GM18519 (cell line): ENCODE measurements around the gene VSTM1.
"Not testable (repeated sequence)": the region's sequence is repeated elsewhere in the genome, so short reads cannot be mapped to it uniquely, and the experiment has no call there.

Experiments
- ATAC-seq: cut with Tn5 transposase; IDR thresholded peaks from one replicate; pipeline ENCODE4 v1.9.1; 2021; ENCODE audit warnings: mild to moderate bottlenecking, moderate library complexity; ENCODE audit not compliant: unreplicated experiment, low FRiP score

Gene VSTM1

GRCh38 chr19:54063350-54064116 lies at the start of gene VSTM1:
Gene VSTM1, minus strand, starts transcription at chr19:54063897. Its CDS starts 120 bp downstream, at chr19:54063777.
- no peak for ATAC-seq

GRCh38 chr19:54109651-54110050 lies 46.0 kb upstream of the VSTM1 start:
- ATAC-seq, result no peak

GRCh38 chr19:54108496-54108895 lies 44.8 kb upstream of the VSTM1 start:
- no peak for ATAC-seq

GRCh38 chr19:54107876-54108490 lies 44.3 kb upstream of the VSTM1 start:
- no peak for ATAC-seq

- ATAC-seq, result no peak
Observed at GRCh38 chr19:54106716-54107115, 43.0 kb upstream of the VSTM1 start.

GRCh38 chr19:54105796-54106195 lies 42.1 kb upstream of the VSTM1 start:
- no peak for ATAC-seq

- ATAC-seq, result no peak
Observed at GRCh38 chr19:54104998-54105715, 41.5 kb upstream of the VSTM1 start.

- ATAC-seq, result peak; percentile 98
Observed at GRCh38 chr19:54102421-54103169, 38.9 kb upstream of the VSTM1 start, which contains the start of gene NDUFA3. Gene NDUFA3, plus strand, starts transcription at chr19:54102855. Its CDS starts 24 bp downstream, at chr19:54102879.

GRCh38 chr19:54100561-54100960 lies 36.9 kb upstream of the VSTM1 start, which contains the start of gene OSCAR:
Gene OSCAR, minus strand, starts transcription at chr19:54100803. Its CDS starts 11 bp downstream, at chr19:54100792.
- no peak for ATAC-seq

GRCh38 chr19:54099903-54100255 lies 36.2 kb upstream of the VSTM1 start:
- not testable (repeated sequence) for ATAC-seq

GRCh38 chr19:54099190-54099902 lies 35.6 kb upstream of the VSTM1 start:
- ATAC-seq, result no peak

GRCh38 chr19:54096617-54097106 lies 33.0 kb upstream of the VSTM1 start:
- ATAC-seq, result no peak

- ATAC-seq, result not testable (repeated sequence)
Observed at GRCh38 chr19:54095859-54096616, 32.3 kb upstream of the VSTM1 start.

- no peak for ATAC-seq
Observed at GRCh38 chr19:54095136-54095858, 31.6 kb upstream of the VSTM1 start.

GRCh38 chr19:54094426-54095000 lies 30.8 kb upstream of the VSTM1 start:
- no peak for ATAC-seq

GRCh38 chr19:54084410-54084809 lies 20.7 kb upstream of the VSTM1 start:
- no peak for ATAC-seq

- no peak for ATAC-seq
Observed at GRCh38 chr19:54081032-54081431, 17.3 kb upstream of the VSTM1 start, which contains the start of gene TARM1. Gene TARM1, minus strand, starts transcription at chr19:54081365. Its CDS starts 25 bp downstream, at chr19:54081340.

GRCh38 chr19:54077334-54077733 lies 13.6 kb upstream of the VSTM1 start:
- ATAC-seq, result no peak
